ENCODE measurements around the gene APOL1. TPM values are rescaled to one million over a fixed set of nuclear protein-coding genes. Genes with fewer than 3 reads are reported as not detected.

The APOL1 gene
- total and polyA plus RNA-seq, 2 of the 13 experiments (the other 11 are each of a cell fraction or from before 2014, with no cell fraction given), result 20.3 to 75.0 TPM

DNA sequence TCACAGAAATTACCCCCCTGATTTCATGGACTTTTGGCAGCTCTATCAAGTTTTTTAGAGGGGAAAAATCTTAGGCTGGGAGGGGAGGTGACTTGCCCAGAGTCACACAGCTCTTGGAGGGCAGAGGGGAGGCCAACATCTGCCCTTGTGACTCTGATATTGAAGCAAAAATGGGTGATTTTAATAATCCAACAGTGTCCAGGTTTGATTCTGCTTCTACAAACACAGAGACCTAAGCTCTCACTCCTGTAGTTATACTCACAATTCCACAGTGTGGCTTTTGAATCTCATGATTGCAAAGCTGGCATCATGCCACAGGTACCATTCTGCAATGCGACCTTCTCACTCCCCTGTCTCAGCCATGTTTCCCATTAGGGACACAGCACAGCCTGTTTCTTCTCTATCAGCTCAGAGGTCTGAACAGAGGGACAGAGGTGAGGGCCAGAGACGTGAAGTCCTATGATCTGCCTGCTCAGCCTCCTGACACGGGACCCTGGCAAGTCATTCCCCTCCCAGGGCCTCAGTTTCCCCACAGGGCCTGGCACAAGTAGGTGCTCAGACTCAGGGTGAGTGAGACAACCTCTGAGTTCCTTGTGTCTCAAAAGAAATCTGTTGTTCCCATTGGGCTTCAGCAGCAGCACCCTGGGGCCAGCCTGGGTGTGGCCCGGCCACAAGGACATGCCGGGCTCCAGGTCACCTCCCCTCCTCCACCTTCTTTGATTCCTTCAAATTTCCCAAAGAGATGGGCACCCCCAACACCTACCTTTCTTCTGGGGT lies 14.4 kb upstream of the APOL1 start (continued):
- no peak for TF ChIP-seq ZNF589 (CRISPR knock-in tag; conservative IDR thresholded peaks at IDR 0.05)
- TF ChIP-seq, protein P1, sequence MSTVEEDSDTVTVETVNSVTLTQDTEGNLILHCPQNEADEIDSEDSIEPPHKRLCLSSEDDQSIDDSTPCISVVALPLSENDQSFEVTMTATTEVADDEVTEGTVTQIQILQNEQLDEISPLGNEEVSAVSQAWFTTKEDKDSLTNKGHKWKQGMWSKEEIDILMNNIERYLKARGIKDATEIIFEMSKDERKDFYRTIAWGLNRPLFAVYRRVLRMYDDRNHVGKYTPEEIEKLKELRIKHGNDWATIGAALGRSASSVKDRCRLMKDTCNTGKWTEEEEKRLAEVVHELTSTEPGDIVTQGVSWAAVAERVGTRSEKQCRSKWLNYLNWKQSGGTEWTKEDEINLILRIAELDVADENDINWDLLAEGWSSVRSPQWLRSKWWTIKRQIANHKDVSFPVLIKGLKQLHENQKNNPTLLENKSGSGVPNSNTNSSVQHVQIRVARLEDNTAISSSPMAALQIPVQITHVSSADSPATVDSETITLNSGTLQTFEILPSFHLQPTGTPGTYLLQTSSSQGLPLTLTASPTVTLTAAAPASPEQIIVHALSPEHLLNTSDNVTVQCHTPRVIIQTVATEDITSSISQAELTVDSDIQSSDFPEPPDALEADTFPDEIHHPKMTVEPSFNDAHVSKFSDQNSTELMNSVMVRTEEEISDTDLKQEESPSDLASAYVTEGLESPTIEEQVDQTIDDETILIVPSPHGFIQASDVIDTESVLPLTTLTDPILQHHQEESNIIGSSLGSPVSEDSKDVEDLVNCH (CRISPR knock-in tag; IDR thresholded peaks at IDR 0.05), result no peak
- TF ChIP-seq, protein P2, sequence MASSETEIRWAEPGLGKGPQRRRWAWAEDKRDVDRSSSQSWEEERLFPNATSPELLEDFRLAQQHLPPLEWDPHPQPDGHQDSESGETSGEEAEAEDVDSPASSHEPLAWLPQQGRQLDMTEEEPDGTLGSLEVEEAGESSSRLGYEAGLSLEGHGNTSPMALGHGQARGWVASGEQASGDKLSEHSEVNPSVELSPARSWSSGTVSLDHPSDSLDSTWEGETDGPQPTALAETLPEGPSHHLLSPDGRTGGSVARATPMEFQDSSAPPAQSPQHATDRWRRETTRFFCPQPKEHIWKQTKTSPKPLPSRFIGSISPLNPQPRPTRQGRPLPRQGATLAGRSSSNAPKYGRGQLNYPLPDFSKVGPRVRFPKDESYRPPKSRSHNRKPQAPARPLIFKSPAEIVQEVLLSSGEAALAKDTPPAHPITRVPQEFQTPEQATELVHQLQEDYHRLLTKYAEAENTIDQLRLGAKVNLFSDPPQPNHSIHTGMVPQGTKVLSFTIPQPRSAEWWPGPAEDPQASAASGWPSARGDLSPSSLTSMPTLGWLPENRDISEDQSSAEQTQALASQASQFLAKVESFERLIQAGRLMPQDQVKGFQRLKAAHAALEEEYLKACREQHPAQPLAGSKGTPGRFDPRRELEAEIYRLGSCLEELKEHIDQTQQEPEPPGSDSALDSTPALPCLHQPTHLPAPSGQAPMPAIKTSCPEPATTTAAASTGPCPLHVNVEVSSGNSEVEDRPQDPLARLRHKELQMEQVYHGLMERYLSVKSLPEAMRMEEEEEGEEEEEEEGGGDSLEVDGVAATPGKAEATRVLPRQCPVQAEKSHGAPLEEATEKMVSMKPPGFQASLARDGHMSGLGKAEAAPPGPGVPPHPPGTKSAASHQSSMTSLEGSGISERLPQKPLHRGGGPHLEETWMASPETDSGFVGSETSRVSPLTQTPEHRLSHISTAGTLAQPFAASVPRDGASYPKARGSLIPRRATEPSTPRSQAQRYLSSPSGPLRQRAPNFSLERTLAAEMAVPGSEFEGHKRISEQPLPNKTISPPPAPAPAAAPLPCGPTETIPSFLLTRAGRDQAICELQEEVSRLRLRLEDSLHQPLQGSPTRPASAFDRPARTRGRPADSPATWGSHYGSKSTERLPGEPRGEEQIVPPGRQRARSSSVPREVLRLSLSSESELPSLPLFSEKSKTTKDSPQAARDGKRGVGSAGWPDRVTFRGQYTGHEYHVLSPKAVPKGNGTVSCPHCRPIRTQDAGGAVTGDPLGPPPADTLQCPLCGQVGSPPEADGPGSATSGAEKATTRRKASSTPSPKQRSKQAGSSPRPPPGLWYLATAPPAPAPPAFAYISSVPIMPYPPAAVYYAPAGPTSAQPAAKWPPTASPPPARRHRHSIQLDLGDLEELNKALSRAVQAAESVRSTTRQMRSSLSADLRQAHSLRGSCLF (CRISPR knock-in tag; IDR thresholded peaks at IDR 0.05; ENCODE audit: borderline replicate concordance), result no peak
- TF ChIP-seq, protein P3, sequence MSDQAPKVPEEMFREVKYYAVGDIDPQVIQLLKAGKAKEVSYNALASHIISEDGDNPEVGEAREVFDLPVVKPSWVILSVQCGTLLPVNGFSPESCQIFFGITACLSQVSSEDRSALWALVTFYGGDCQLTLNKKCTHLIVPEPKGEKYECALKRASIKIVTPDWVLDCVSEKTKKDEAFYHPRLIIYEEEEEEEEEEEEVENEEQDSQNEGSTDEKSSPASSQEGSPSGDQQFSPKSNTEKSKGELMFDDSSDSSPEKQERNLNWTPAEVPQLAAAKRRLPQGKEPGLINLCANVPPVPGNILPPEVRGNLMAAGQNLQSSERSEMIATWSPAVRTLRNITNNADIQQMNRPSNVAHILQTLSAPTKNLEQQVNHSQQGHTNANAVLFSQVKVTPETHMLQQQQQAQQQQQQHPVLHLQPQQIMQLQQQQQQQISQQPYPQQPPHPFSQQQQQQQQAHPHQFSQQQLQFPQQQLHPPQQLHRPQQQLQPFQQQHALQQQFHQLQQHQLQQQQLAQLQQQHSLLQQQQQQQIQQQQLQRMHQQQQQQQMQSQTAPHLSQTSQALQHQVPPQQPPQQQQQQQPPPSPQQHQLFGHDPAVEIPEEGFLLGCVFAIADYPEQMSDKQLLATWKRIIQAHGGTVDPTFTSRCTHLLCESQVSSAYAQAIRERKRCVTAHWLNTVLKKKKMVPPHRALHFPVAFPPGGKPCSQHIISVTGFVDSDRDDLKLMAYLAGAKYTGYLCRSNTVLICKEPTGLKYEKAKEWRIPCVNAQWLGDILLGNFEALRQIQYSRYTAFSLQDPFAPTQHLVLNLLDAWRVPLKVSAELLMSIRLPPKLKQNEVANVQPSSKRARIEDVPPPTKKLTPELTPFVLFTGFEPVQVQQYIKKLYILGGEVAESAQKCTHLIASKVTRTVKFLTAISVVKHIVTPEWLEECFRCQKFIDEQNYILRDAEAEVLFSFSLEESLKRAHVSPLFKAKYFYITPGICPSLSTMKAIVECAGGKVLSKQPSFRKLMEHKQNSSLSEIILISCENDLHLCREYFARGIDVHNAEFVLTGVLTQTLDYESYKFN (CRISPR knock-in tag; conservative IDR thresholded peaks at IDR 0.05), result no peak
- TF ChIP-seq ZNF10 (CRISPR knock-in tag; IDR thresholded peaks at IDR 0.05; ENCODE audit: borderline replicate concordance, low read depth), result no peak
- TF ChIP-seq, protein P4, sequence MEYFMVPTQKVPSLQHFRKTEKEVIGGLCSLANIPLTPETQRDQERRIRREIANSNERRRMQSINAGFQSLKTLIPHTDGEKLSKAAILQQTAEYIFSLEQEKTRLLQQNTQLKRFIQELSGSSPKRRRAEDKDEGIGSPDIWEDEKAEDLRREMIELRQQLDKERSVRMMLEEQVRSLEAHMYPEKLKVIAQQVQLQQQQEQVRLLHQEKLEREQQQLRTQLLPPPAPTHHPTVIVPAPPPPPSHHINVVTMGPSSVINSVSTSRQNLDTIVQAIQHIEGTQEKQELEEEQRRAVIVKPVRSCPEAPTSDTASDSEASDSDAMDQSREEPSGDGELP (IDR thresholded peaks at IDR 0.05; ENCODE audit: borderline replicate concordance, low read depth), result no peak
- no peak for TF ChIP-seq AHR (CRISPR knock-in tag; IDR thresholded peaks at IDR 0.05)
- TF ChIP-seq, protein P5, sequence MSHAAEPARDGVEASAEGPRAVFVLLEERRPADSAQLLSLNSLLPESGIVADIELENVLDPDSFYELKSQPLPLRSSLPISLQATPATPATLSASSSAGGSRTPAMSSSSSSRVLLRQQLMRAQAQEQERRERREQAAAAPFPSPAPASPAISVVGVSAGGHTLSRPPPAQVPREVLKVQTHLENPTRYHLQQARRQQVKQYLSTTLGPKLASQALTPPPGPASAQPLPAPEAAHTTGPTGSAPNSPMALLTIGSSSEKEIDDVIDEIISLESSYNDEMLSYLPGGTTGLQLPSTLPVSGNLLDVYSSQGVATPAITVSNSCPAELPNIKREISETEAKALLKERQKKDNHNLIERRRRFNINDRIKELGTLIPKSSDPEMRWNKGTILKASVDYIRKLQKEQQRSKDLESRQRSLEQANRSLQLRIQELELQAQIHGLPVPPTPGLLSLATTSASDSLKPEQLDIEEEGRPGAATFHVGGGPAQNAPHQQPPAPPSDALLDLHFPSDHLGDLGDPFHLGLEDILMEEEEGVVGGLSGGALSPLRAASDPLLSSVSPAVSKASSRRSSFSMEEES (CRISPR knock-in tag; IDR thresholded peaks at IDR 0.05), result no peak
- peak; percentile 26; the same call in 1 of the 2 replicates for TF ChIP-seq ZSCAN25 (CRISPR knock-in tag; IDR thresholded peaks at IDR 0.05)
- 0 out of 2 replicates have a peak, but pooled peaks have one; percentile 37 for TF ChIP-seq ZNF501 (CRISPR knock-in tag; IDR thresholded peaks at IDR 0.05)
- no peak for TF ChIP-seq ZMYM2 (CRISPR knock-in tag; IDR thresholded peaks at IDR 0.05)
- no peak for TF ChIP-seq ZNF598 (CRISPR knock-in tag; IDR thresholded peaks at IDR 0.05; ENCODE audit: borderline replicate concordance)
- no peak for TF ChIP-seq GZF1 (CRISPR knock-in tag; IDR thresholded peaks at IDR 0.05)
- TF ChIP-seq ZNF333 (CRISPR knock-in tag; IDR thresholded peaks at IDR 0.05; ENCODE audit: borderline replicate concordance), result 0 out of 2 replicates have a peak, but pooled peaks have one; percentile 6
- 0 out of 2 replicates have a peak, but pooled peaks have one; percentile 68 for TF ChIP-seq ZNF33B (CRISPR knock-in tag; IDR thresholded peaks at IDR 0.05)
